Activated naive CD4-positive, alpha-beta T cell treated with Interleukin-2 at 50 U/mL for 16 hours (primary cell): ENCODE data around the gene TMEM135.
A peak's percentile ranks its signal among the peaks of the same experiment; 100 is the strongest.
"Not testable (repeated sequence)": the region's sequence is repeated elsewhere in the genome, so short reads cannot be mapped to it uniquely, and the experiment has no call there.

Experiments
- DNase-seq: peaks from one replicate; pipeline ENCODE4 v3.0.0-alpha.2; 2020

The TMEM135 gene

GRCh38 chr11:87020764-87021365, 16.9 kb upstream of the TMEM135 start:
- DNase-seq = no peak

DNA sequence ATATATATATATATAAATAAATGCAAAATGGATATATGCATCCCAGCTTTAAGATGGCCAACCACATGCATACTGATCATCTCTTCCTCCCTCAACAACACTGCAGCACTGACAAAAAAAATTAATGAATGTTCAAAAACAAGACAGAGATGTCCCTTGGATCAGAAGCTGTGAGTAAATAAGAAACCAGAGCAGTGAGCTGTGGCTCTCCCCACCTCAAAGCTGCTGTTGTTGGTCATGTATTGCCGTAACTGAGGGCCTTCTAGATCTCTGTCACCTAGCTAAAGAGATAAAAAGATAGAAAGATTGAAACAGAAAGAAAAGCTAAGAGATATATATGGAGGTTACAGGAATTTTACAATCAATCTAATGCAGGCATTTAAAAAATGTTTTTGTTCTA, 15.5 kb upstream of the TMEM135 start:
- no peak for DNase-seq

DNA sequence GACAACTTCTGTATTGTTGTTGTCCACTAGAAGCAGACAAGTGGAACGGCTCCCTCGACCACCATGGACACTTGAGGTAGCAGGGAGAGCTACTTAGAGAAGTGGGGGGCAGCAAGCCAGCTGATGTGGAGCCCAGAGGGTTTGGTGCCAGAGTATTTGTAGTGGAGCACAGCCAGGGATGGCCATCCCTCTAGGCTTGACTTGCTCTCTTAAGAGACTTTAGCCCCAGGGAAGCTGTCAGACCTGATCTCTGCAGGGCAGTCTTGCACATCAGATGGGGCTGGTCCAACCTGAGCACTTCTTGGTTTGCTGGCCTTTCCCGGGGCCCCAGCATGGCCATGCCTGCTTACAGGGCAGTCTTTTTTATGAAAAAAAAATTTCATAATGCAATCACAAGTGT, 15.0 kb upstream of the TMEM135 start:
- DNase-seq = no peak

GRCh38 chr11:87026415-87026814, 11.3 kb upstream of the TMEM135 start:
- DNase-seq = not testable (repeated sequence)

DNA sequence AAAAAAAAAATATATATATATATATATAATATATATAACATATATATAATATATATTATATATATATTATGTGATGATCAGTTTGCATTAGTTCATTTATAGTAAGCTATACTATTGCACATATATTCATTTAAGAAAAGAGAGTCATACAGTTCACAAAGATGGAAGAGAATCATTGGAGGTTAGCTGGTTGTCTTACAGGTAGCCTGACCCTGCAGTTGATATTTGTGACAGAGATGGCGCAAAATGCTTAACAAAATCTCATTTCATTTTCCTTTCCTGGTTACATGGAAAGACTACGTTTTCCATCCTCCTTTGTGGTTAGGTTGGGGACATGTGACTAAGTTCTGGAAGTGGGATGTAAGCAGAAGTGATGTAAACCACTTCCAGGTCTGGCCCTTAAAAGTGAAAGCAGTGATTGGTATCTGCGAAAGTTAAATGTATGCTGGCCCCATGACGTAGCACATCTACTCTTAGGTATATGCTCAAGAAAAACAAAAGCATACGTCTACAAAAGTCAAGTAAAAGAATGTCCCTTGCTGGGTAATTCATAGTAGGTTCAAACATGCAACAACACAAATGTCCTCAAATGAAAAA, 7.2 kb upstream of the TMEM135 start:
- no peak for DNase-seq

GRCh38 chr11:87031433-87032170, 6.1 kb upstream of the TMEM135 start:
- DNase-seq = no peak

DNA sequence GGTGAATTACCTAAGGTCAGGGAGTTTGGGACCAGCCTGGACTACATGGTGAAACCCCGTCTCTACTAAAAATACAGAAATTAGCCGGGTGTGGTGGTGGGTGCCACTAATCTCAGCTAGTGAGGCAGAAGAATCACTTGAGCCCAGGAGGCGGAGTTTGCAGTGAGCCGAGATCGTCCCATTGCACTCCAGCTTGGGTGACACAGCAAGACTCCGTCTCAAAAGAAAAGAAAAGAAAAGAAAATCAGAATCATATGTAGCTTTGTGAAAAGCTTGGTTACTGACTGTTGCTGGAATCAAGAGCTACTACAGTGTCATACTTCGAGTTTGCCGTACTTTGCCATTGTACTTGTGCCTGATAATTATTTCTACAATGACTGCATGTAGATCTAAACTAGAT, 4.2 kb upstream of the TMEM135 start:
- DNase-seq = no peak

GRCh38 chr11:87035976-87036583, 1.7 kb upstream of the TMEM135 start:
- DNase-seq = no peak

- peak; percentile 12 for DNase-seq
Observed at GRCh38 chr11:87036756-87037449, 831 bp upstream of the TMEM135 start.

DNA sequence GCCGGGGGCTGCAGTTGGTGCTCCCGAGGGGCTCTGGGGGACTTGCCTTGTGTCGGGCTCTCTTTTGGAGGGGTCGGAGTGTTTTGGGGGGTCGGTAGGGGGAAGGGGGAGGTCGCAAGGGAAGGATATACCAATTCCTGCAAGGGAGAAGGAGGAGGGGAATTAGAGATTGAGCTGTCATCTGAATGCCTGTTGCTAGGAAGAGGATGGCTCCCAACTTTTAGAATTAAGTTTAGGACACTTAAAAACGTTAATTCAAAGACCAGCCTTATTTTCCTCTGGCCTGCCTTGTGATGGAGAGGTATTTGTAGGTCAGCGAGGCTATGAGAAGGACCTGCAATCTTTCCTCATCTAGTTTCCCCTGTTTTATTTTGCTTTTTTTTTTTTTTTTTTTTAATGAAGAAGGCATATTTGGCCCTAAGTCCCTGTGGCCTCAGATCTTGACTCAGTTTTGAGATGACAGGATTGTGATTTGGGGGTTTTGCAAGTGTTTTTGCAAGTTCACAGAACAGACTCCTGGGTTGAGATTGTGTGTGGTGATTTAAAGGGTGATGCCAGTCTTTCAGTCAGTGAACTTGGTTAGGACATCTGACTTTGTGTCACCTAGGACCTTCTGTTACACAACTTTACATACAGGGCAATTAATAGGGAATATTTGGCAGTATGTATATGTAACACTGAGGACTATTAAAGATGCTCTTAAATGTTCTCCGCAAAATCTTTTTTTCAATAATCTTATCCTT, 672 bp downstream of the TMEM135 start:
- DNase-seq = no peak

GRCh38 chr11:87039371-87039770, 1.6 kb downstream of the TMEM135 start:
- no peak for DNase-seq

GRCh38 chr11:87043894-87044293, 6.2 kb downstream of the TMEM135 start:
- no peak for DNase-seq

GRCh38 chr11:87046824-87047223, 9.1 kb downstream of the TMEM135 start:
- no peak for DNase-seq

- DNase-seq = no peak
Observed at GRCh38 chr11:87056091-87056490, 18.4 kb downstream of the TMEM135 start.

DNA sequence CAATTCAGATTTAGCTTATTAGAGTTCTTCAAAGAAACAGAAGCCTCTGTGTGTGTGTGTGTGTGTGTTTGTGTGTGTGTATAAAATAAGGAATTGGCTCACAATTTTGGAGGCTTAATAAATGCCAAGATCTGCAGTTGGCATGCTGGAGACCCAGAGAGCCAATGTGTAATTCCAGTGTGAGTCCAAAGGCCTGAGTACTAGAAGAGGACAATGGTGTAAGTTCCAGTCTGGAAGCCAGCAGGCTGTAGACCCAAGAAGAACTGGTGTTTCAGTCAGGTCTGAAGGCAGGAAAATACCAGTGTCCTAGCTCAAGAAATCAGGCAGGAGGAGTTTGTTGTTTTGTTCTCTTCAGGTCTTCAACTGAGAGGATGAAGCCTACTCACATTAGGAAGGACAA, 20.0 kb downstream of the TMEM135 start:
- no peak for DNase-seq

GRCh38 chr11:87059596-87060390, 22.1 kb downstream of the TMEM135 start:
- DNase-seq = no peak

DNA sequence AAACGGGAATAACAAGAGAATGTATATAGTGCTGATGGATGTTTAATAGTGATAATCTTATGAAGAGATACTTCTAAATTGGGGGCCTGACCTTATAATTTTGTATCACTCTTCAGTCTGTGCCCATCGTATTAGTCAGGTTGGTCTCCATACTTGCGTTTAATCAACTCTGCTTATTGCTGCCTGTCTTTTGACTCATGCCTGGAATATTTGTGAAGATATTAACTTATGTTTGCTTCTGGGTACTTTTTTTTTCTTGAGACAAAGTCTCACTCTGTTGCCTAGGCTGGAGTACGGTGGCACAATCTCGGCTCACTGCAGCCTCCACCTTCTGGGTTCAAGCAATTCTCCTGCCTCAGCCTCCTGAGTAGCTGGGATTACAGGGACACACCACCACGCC, 24.0 kb downstream of the TMEM135 start:
- no peak for DNase-seq

DNA sequence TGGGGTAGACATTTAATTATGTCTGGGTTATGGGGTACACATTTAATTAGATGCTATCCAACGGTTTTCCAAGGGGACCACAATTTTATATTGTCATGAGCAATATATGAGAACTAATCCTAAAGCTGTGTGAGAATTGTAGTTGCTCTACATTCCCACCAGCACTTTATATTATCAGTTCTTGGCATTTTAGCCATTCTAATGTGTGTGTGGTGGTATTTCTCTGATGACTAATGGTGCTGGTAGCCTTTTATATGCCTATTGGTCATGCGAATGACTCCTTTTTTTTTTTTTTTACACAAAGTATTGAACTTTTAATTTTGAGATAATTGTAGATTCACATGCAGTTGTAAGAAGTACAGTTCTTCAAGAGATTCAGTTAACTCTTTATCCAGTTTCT, 26.2 kb downstream of the TMEM135 start:
- no peak for DNase-seq

- DNase-seq = no peak
Observed at GRCh38 chr11:87072787-87073186, 35.1 kb downstream of the TMEM135 start.

- DNase-seq = no peak
Observed at GRCh38 chr11:87076260-87076783, 38.6 kb downstream of the TMEM135 start.

DNA sequence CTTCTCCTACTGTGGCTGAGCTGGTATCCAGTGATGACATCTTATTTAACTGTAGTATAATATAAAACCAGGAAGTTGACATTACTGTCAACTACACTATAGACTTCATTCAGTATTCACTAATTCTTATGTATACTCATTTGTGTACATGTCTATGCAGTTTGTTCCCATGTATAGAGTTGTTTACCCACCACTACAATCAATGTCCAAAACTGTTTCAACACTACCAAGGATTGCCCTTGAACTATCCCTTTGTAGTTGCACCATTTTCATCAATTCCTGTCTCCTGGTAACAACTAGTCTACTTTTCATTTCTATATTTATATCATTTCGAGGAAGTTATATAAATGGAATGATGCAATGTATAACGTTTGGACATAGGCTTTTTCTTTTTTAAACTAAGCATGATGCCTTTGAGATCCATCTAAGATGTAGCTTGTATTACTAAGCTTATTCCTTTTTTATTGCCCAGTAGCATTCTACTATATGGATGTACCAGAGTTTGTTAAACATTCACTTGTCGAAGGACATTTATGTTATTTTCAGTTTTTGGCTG, 39.2 kb downstream of the TMEM135 start:
- DNase-seq = no peak
